HL-60/S4 (cell line): ENCODE measurements around the gene EMP1.

ENCODE experiments used
- in situ Hi-C: fragments of 300-500 bp; cut with MboI; formaldehyde crosslinking; loops from 2 replicates; pipeline ENCODE4 v1.14.3; 2022; ENCODE audit warnings: low sequenced_read_pairs

The EMP1 gene

GRCh38 chr12:13215056-13215455 lies 18.5 kb downstream of the EMP1 start:
- in situ Hi-C loops, result no loop called here

GRCh38 chr12:13218641-13219040 lies 22.1 kb downstream of the EMP1 start:
- in situ Hi-C loops, result no loop called here

GRCh38 chr12:13219320-13219719 lies 22.8 kb downstream of the EMP1 start:
- in situ Hi-C loops, result no loop called here

DNA sequence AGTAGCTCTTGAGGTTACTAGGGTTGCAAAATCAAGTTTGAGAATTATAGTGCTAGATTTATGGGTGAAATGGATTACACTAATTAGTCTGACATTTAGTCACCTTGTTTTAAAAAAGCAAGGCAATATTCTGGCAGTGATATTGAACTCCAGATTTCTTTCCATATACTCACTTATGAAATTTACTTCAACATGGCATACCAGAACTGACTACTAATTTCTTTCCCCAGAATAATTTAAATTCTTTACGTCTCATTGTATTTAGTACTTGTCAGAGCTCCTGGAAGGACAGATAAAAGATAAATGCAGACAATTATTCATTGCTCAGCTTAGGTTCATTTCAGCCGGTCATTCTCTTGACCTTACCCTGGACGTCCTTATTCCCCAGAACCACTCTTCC lies 24.3 kb downstream of the EMP1 start:
- in situ Hi-C loops, result no loop called here

DNA sequence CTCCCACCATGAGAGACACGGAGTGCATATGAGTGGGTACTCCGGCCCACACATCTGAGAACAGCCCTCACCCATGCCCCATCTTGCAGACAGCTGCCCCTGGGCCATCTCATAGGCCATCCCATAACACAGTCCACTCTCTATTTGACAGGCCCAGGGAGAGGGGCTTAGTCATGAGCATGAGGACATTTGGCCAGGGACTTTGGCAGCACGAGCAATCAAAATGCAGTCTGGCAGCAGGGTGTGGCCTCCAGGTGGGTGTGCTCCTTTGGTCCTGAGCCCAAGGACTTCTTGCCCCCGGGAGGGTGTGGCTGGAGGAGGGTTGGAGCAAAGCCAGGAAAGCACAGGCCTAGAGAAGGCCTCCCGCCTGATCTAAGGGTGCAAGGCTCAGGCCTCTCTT lies 25.6 kb downstream of the EMP1 start:
- in situ Hi-C loops, result no loop called here

- in situ Hi-C loops, result no loop called here
These were observed 26.8 kb downstream of the EMP1 start for GRCh38 chr12:13223179-13223804.

- in situ Hi-C loops, result no loop called here
These were observed 27.4 kb downstream of the EMP1 start for GRCh38 chr12:13223941-13224340.

GRCh38 chr12:13227191-13227590 lies 30.7 kb downstream of the EMP1 start:
- in situ Hi-C loops, result no loop called here

- in situ Hi-C loops, result no loop called here
These were observed 32.1 kb downstream of the EMP1 start for GRCh38 chr12:13228579-13228978.

- in situ Hi-C loops, result no loop called here
These were observed 33.0 kb downstream of the EMP1 start for GRCh38 chr12:13229504-13229903.

GRCh38 chr12:13230500-13230899 lies 34.0 kb downstream of the EMP1 start:
- in situ Hi-C loops, result no loop called here

DNA sequence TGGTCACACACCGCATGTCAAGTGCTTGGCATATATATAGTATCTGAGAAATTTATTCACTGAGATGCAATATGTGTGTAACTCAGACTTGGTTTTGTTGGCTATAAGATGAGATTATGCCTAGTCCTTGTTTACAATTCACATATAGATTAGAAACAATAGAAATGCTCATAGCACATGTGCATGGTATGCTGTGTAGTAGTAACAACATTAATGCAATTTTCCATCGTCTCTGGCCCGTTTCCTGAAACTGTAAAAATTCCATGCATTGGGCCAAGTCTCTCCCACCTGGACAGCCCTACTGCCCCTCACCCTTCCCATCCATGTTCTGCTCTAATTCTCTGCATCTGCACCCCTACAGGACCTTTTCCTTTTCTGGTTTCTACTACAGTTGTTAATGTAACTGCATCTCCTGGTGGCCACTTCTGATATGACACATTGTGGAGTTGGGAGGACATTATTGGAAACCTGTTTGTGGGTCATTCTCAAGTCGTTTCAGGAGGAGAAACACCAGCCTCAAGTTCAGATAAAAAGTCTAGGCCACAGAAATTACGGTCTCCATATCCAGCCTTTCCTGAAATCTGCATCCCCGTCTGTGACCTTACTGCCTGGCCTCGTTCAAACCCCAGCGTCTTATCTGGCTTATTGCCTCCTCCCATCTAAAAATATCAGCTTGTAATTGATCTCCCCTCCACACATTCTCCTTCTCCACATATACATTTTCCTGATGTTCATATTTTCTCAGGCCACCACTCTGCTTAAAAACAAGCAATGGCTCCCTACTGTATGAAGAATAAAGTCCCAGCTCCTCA lies 37.5 kb downstream of the EMP1 start:
- in situ Hi-C loops, result no loop called here

DNA sequence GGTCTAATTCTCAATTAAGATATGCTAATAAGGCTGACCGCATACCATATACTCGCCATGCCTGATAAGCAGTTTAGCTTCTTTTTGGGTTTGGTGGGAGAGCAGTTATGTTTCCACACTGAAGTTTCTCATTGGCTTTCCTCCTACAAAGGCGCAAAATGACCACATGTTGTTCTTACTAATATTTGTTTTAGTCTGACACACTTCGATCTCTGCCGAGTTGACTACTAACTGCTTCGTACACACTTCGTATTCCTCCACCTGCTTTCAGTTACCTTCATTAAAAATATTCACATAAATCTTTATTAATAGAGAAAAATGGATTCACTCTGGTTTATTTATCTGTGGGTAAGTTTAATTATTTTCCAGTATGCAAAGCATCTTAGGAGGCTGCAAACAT lies 41.7 kb downstream of the EMP1 start:
- in situ Hi-C loops, result no loop called here

DNA sequence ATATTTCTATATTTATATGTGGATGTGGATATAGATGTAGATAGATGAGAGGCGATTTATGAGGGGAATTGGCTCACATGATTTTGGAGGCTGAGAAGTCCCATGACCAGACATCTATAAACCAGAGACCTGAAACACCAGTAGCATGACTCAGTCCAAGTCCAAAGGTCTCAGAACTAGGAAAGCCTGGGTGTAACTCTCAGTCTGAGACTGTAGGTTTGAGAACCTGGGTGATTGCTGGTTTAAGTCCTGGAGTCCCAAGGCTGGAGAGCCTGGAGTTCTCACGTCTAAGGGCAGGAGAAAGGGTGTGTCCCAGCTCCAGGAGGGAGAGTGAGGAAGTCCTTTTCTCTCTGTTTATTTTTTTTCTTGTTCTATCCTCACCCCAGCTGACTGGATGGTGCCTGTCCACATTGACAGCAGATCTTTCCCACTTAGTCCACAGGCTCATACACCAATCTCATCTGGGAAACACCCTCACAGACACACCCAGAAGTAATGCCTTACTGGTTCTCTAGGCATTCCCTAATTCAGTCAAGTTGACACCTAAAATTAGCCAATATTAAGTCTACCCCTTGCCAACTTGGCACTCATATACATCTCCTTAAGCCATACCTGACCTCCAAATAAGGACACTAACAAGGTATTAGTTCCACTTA lies 45.4 kb downstream of the EMP1 start:
- in situ Hi-C loops, result no loop called here

- in situ Hi-C loops, result no loop called here
These were observed 46.4 kb downstream of the EMP1 start for GRCh38 chr12:13242936-13243335.

- in situ Hi-C loops, result no loop called here
These were observed 47.1 kb downstream of the EMP1 start for GRCh38 chr12:13243516-13244070.

GRCh38 chr12:13247596-13247995 lies 51.1 kb downstream of the EMP1 start:
- in situ Hi-C loops, result no loop called here

GRCh38 chr12:13248964-13249363 lies 52.4 kb downstream of the EMP1 start:
- in situ Hi-C loops, result no loop called here

GRCh38 chr12:13250416-13250815 lies 53.9 kb downstream of the EMP1 start:
- in situ Hi-C loops, result no loop called here

- in situ Hi-C loops, result no loop called here
These were observed 55.0 kb downstream of the EMP1 start for GRCh38 chr12:13251521-13251920.

DNA sequence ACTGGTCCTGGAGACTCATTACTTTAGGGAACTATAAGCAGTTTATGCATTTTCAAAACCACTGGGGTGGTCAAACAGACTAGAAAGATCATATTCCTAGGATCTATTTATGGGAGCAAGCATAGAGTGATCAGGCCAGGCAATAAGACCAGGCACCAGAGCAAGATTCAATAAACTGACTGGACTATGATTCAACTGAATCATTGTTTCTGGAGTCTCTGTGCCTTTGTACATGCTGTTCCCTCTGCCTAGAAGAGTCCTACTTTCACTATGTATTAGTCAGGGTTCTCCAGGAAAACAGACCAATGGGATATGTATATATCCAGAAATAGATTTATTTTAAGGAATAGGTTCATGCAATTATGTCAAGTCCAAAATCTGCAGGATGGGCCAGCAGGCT lies 55.5 kb downstream of the EMP1 start:
- in situ Hi-C loops, result no loop called here

DNA sequence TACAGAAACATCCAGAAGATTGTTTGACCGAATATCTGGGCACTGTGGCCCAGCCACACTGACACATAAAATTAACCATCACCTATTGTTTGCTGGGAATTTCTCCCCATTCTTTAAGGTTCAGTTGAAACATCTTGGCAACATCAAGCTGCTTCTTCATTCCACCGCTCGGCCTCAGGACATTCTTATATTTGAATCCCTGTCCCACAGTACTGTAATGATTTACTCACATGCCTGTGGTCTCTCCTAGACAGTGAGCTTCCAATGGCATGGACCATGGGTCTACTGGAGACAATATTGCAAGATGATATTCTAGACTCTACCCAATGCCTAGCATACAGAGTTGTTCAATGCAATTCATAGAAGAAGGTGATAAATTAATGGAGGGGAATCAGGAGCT lies 56.1 kb downstream of the EMP1 start:
- in situ Hi-C loops, result no loop called here
